HEK293T (cell line): ENCODE data around the gene CAPN3.

Experiments used
- CTCF ChIA-PET: fragments of 350-600 bp; formaldehyde crosslinking; extraction: SDS; loops from one replicate; lab custom pipeline; 2021; ENCODE audit warnings: antibody characterized with exemption, inconsistent platforms; lab: Yijun Ruan, JAX
- POLR2A ChIA-PET: fragments of 350-600 bp; formaldehyde crosslinking; extraction: SDS; loops from one replicate; lab custom pipeline; 2020; ENCODE audit warnings: antibody characterized with exemption, inconsistent platforms; lab: Yijun Ruan, JAX
- DNase-seq: peaks from one replicate; pipeline ENCODE4 v3.0.0; 2012; ENCODE audit warnings: mixed read lengths; ENCODE audit errors: extremely low spot score
- ARNT ChIP-seq: fragments of 450-650 bp; IDR thresholded peaks from 2 replicates; pipeline ENCODE4 v1.6.1; 2017; ENCODE audit warnings: mild to moderate bottlenecking
- BHLHE40 ChIP-seq: fragments of 450-650 bp; IDR thresholded peaks from 2 replicates; pipeline ENCODE4 v1.6.1; 2016; ENCODE audit warnings: mild to moderate bottlenecking, moderate library complexity, borderline replicate concordance
- CTBP1 ChIP-seq: fragments of 450-650 bp; IDR thresholded peaks from 2 replicates; pipeline ENCODE4 v1.6.1; 2016; ENCODE audit warnings: borderline replicate concordance
- ELF4 ChIP-seq: fragments of 450-650 bp; IDR thresholded peaks from 2 replicates; pipeline ENCODE4 v1.6.1; 2017; ENCODE audit warnings: antibody characterized with exemption
- FOXA1 ChIP-seq: fragments of 450-650 bp; IDR thresholded peaks from 2 replicates; pipeline ENCODE4 v1.6.1; 2016; ENCODE audit warnings: mild to moderate bottlenecking
- FOXK2 ChIP-seq: fragments of 450-650 bp; IDR thresholded peaks from 2 replicates; pipeline ENCODE4 v1.6.1; 2016; ENCODE audit warnings: mild to moderate bottlenecking
- FOXM1 ChIP-seq: fragments of 450-650 bp; IDR thresholded peaks from 2 replicates; pipeline ENCODE4 v1.6.1; 2017; ENCODE audit warnings: mild to moderate bottlenecking, borderline replicate concordance
- HDGF ChIP-seq: fragments of 450-650 bp; IDR thresholded peaks from 2 replicates; pipeline ENCODE4 v1.6.1; 2017; ENCODE audit warnings: antibody characterized with exemption, borderline replicate concordance
- L3MBTL2 ChIP-seq: fragments of 450-650 bp; conservative IDR thresholded peaks from 2 replicates; pipeline ENCODE4 v1.6.1; 2016; ENCODE audit warnings: mild to moderate bottlenecking
- LEF1 ChIP-seq: fragments of 450-650 bp; IDR thresholded peaks from 2 replicates; pipeline ENCODE4 v1.6.1; 2017; ENCODE audit warnings: mild to moderate bottlenecking, borderline replicate concordance
- NFRKB ChIP-seq: fragments of 450-650 bp; IDR thresholded peaks from 2 replicates; pipeline ENCODE4 v1.6.1; 2016; ENCODE audit warnings: mild to moderate bottlenecking, moderate library complexity
- PKNOX1 ChIP-seq: fragments of 450-650 bp; IDR thresholded peaks from 2 replicates; pipeline ENCODE4 v1.6.1; 2016
- SP1 ChIP-seq: fragments of 450-650 bp; IDR thresholded peaks from 2 replicates; pipeline ENCODE4 v1.6.1; 2017
- SUZ12 ChIP-seq: fragments of 450-650 bp; IDR thresholded peaks from 2 replicates; pipeline ENCODE4 v1.6.1; 2016; ENCODE audit warnings: mild to moderate bottlenecking
- TARDBP ChIP-seq: fragments of 450-650 bp; IDR thresholded peaks from 2 replicates; pipeline ENCODE4 v1.6.1; 2016
- ZNF384 ChIP-seq: fragments of 450-650 bp; IDR thresholded peaks from 2 replicates; pipeline ENCODE4 v1.6.1; 2016

Gene CAPN3

GRCh38 chr15:42427429-42428223 lies 68.3 kb downstream of the CAPN3 start:
- DNase-seq, result no peak
- TF ChIP-seq L3MBTL2 (no peak), SUZ12 (no peak), SP1 (no peak)
- ChIA-PET POLR2A (no interaction called here), CTCF (no interaction called here)

GRCh38 chr15:42444415-42445063 lies 85.2 kb downstream of the CAPN3 start:
- CTCF ChIA-PET, result no interaction called here
- TF ChIP-seq FOXA1 (no peak), NFRKB (no peak)
- POLR2A ChIA-PET, result no interaction called here
- DNase-seq, result no peak

GRCh38 chr15:42445551-42445950 lies 86.2 kb downstream of the CAPN3 start:
- ChIA-PET POLR2A (interaction anchor here (1.2 kb wide), 1 partner anchor 45 kb away, joined by 3 read pairs; the partner anchor contains the start of gene ZNF106), CTCF (interaction anchor here (0.6 kb wide), 1 partner anchor 62 kb away, joined by 3 read pairs; no protein-coding TSS in a partner anchor)
- TF ChIP-seq FOXM1 (no peak), HDGF (no peak), FOXK2 (no peak), TARDBP (no peak), ARNT (no peak), SP1 (no peak), BHLHE40 (no peak), CTBP1 (no peak), SUZ12 (no peak)
- no peak for DNase-seq

- ChIA-PET CTCF (no interaction called here), POLR2A (no interaction called here)
- TF ChIP-seq SUZ12 (no peak), FOXM1 (no peak), LEF1 (no peak), TARDBP (no peak), NFRKB (no peak), ELF4 (no peak), PKNOX1 (no peak), FOXA1 (no peak), HDGF (no peak), CTBP1 (no peak), ZNF384 (no peak), SP1 (no peak), ARNT (no peak), FOXK2 (no peak), BHLHE40 (no peak), L3MBTL2 (no peak)
- no peak for DNase-seq
These were observed 88.3 kb downstream of the CAPN3 start for GRCh38 chr15:42447599-42447998.

GRCh38 chr15:42448281-42448680 lies 89.0 kb downstream of the CAPN3 start:
- POLR2A ChIA-PET, result no interaction called here
- TF ChIP-seq SUZ12 (no peak), ARNT (no peak), ELF4 (no peak), LEF1 (no peak), ZNF384 (no peak), FOXM1 (no peak), BHLHE40 (no peak), CTBP1 (no peak), TARDBP (no peak), L3MBTL2 (no peak), FOXA1 (no peak), SP1 (no peak)
- no peak for DNase-seq
- CTCF ChIA-PET, result no interaction called here

GRCh38 chr15:42449770-42450424 lies 90.6 kb downstream of the CAPN3 start:
- no peak for DNase-seq
- no peak for TF ChIP-seq ARNT
- TF ChIP-seq PKNOX1, result no peak
- TF ChIP-seq NFRKB, result no peak
- no peak for TF ChIP-seq ELF4
- no peak for TF ChIP-seq FOXK2
- TF ChIP-seq SUZ12, result no peak
- no peak for TF ChIP-seq LEF1
- no peak for TF ChIP-seq TARDBP
- TF ChIP-seq HDGF, result no peak
- no peak for TF ChIP-seq FOXA1
- TF ChIP-seq FOXM1, result no peak
- POLR2A ChIA-PET, result no interaction called here
- CTCF ChIA-PET, result no interaction called here

GRCh38 chr15:42450425-42450790 lies 91.1 kb downstream of the CAPN3 start:
- no peak for DNase-seq
- ChIA-PET CTCF (no interaction called here), POLR2A (no interaction called here)
- no peak for TF ChIP-seq SUZ12
- TF ChIP-seq NFRKB, result no peak
- TF ChIP-seq FOXA1, result no peak
- TF ChIP-seq FOXK2, result no peak
- no peak for TF ChIP-seq ZNF384
- no peak for TF ChIP-seq ARNT
- TF ChIP-seq FOXM1, result no peak
- no peak for TF ChIP-seq PKNOX1
- no peak for TF ChIP-seq HDGF
- TF ChIP-seq ELF4, result no peak
- TF ChIP-seq CTBP1, result no peak
- no peak for TF ChIP-seq SP1
- TF ChIP-seq TARDBP, result no peak
- no peak for TF ChIP-seq L3MBTL2
- TF ChIP-seq BHLHE40, result no peak
- no peak for TF ChIP-seq LEF1
